HG03354 (cell line): Measurements from ENCODE around the gene GPR162.

Experiments used
- ATAC-seq: cut with Tn5 transposase; IDR thresholded peaks from one replicate; pipeline ENCODE4 v1.9.1; 2021; ENCODE audit warnings: mild to moderate bottlenecking; ENCODE audit not compliant: unreplicated experiment, poor library complexity, severe bottlenecking

Gene GPR162

GRCh38 chr12:6786416-6787094 is 35.1 kb upstream of the GPR162 start:
- ATAC-seq = no peak

DNA sequence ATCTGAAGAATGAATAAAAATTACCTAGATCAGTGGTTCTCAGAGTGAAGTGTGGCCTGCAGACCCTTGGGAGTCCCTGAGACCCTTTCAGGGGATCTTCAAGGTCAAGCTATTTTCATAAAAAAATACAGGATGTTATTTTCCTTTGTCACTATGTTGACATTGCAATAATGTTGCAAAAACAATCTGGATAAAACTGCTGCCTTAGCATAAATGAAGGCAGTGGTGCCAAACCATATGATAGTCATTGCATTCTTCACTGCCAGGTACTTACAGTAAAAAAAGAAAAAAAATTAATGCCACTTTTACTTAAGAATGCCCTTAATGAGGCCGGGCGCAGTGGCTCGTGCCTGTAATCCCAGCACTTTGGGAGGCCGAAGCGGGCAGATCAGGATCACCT is 34.3 kb upstream of the GPR162 start:
- no peak for ATAC-seq

- ATAC-seq = no peak
Observed at GRCh38 chr12:6788972-6789924, 32.4 kb upstream of the GPR162 start, which contains the start of gene CD4. Gene CD4, plus strand, starts transcription at chr12:6789528. Its CDS starts 10,611 bp downstream, at chr12:6800139.

- no peak for ATAC-seq
Observed at GRCh38 chr12:6790496-6791150, 31.0 kb upstream of the GPR162 start.

DNA sequence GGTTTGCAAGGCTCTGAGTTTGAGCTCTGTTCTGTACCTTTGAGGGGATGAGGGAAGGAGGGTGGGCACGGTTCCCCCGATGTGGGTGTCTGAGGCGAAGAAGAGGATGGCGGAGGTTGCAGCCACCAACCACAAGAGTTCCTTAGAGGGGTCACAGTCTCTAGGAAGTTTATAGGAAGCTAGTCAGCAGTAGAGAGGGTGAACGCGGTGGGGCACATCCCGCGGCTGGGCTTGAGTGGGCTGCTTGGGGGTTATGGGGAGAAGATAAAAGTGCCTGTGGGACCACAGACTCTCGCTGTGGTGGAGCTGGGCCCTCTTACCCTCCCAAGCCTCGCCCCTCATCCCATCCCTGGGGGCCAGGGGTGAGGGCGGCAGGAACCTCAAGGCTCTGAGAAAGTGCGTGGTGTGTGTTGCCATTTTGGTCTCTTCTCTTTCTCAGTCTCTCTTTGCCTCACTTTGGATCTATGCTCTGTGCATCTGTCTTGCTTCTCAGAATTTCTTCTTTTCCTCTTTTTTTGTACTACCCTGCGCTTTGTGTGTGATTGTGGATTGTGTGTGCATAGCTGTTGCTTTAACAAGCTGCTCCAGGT is 29.6 kb upstream of the GPR162 start:
- ATAC-seq = no peak

- ATAC-seq = no peak
Observed at GRCh38 chr12:6792522-6793201, 29.0 kb upstream of the GPR162 start.

DNA sequence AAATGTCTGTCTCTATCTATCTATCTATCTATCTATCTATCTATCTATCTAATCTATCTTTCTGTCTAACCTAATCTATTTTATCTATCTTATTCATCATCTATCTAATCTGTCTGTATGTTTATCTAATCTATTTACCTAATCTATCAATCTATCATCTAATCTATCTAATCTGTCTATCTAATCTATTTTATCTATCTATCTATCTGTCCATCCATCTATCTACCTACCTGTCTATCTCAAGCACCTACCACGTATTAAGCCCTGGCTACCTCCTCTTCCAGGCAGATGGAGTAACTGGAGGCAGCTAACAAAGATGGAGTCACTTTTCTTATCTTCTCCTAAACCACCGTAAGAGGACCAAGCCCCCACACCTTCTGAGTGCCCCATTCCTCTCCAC is 26.5 kb upstream of the GPR162 start:
- no peak for ATAC-seq

- no peak for ATAC-seq
Observed at GRCh38 chr12:6796576-6796975, 25.0 kb upstream of the GPR162 start.

GRCh38 chr12:6799147-6799546 is 22.5 kb upstream of the GPR162 start:
- no peak for ATAC-seq

GRCh38 chr12:6807170-6807569 is 14.5 kb upstream of the GPR162 start:
- ATAC-seq = no peak

GRCh38 chr12:6809056-6809455 is 12.6 kb upstream of the GPR162 start:
- ATAC-seq = no peak

DNA sequence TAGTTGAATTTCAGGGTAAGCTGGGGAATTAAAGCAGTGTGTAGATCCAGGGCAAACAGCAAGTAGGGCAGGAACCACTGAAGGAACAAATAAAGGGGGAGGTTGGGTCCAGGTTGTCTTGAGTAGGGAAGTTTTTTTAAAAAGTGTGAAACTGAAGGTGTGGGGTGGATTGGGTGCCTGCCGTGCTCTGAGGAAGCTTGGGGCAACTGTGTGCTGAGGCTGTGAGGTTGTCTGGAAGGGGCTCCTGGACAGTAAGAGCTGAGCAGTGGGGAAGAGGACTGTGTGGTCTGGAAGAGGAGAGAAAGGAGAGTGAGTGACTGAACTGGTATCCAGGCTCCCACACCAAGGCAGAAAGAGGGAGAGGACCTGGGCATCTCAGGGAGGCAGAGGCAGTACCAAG is 10.9 kb upstream of the GPR162 start:
- no peak for ATAC-seq

GRCh38 chr12:6813363-6813762 is 8.3 kb upstream of the GPR162 start:
- no peak for ATAC-seq

GRCh38 chr12:6816598-6816997 is 5.0 kb upstream of the GPR162 start:
- no peak for ATAC-seq

GRCh38 chr12:6817098-6817497 is 4.5 kb upstream of the GPR162 start:
- no peak for ATAC-seq

GRCh38 chr12:6817662-6818157 is 3.9 kb upstream of the GPR162 start:
- ATAC-seq = no peak

- no peak for ATAC-seq
Observed at GRCh38 chr12:6818222-6818621, 3.4 kb upstream of the GPR162 start.

- ATAC-seq = no peak
Observed at GRCh38 chr12:6818645-6819044, 3.0 kb upstream of the GPR162 start.
